ENCODE data around the gene SREBF2. TPM values are rescaled to one million over a fixed set of nuclear protein-coding genes. Genes with fewer than 3 reads are reported as not detected.

The SREBF2 gene
- total RNA-seq, 6 donors from 2014 or later = 124 to 175 (median 145) TPM

DNA sequence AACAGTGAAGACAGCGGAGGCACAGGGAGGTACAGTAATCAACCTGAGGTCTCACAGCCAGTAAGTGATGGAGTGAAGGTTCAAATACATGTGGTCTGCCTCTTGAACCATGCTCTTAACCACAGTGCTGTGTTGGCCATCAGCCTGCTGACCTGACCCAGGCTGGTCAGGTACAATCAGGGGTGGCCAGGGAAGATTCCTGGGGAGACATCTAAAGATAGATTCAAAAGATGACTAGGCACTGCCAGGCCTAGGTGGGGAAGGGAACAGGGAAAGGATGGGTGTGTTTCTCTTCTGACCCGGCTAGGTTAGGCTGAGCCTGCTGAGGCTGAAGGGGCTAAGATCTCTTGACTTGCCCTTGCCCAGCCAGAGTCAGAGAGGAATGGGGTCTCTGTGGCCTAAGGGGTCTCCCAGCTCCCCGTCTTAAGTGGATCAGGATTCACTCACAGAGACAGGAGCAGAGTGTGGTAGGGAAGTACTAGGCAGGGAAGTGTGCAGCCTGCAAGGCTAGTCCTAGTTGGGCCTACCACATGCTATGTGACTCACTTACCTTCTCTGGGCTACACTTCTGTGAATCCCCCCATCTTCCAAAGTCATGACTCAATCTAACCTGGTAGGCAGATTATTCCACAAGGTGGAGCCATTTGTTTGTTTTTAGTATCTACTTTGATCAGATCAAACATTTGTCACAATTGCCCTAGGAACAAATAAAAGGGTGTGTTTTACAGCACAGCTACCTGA lies 10.4 kb upstream of the SREBF2 start:
- no peaks in the 10 kb centered on the region for H3K9me3 ChIP-seq
- H3K4me3 ChIP-seq = no peak overlapping the region
- DNase-seq = no peak
- WGBS, 2 donors = 78 to 94% methylated on average over 3 of the region's 3 CpGs
- ATAC-seq (ENCODE audit: low FRiP score in 2 of 2) = peak in 1 of 2 donors; percentile 56
- TF ChIP-seq POLR2AphosphoS5 (IDR thresholded peaks at IDR 0.05) (no peak), POLR2A (IDR thresholded peaks at IDR 0.05) (no peak), EP300 (IDR thresholded peaks at IDR 0.05) (no peak)
- TF ChIP-seq, protein P1, sequence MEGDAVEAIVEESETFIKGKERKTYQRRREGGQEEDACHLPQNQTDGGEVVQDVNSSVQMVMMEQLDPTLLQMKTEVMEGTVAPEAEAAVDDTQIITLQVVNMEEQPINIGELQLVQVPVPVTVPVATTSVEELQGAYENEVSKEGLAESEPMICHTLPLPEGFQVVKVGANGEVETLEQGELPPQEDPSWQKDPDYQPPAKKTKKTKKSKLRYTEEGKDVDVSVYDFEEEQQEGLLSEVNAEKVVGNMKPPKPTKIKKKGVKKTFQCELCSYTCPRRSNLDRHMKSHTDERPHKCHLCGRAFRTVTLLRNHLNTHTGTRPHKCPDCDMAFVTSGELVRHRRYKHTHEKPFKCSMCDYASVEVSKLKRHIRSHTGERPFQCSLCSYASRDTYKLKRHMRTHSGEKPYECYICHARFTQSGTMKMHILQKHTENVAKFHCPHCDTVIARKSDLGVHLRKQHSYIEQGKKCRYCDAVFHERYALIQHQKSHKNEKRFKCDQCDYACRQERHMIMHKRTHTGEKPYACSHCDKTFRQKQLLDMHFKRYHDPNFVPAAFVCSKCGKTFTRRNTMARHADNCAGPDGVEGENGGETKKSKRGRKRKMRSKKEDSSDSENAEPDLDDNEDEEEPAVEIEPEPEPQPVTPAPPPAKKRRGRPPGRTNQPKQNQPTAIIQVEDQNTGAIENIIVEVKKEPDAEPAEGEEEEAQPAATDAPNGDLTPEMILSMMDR (IDR thresholded peaks at IDR 0.05) = peak; percentile 24 to 69 (median 52)
- peaks cover 12 to 26% (median 16%) of the 10 kb centered on the region in 4 donors for H3K4me1 ChIP-seq
- H3K36me3 ChIP-seq = peaks cover 0 to 7% (median 2%) of the 10 kb centered on the region in 4 donors
- H3K27ac ChIP-seq = no peak overlapping the region
- no peaks in the 10 kb centered on the region for H3K27me3 ChIP-seq

DNA sequence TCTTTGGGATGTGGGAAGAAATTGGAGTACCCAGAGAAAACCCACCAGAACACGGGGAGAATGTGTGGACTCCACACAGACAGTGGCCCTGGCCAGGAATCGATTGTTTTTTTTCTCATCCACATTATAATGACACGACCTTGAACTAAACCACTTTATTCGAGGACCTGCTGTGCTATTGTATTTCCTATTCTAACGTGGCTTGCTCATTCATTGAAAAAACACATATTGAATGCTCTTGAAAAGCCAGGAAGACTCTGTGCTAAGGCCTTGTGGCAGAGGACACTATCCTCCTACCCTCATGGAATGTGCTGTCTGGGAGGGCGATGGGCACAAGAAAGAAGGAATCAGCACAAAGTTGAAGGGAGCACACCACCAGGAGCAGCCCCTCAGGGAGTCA lies 9.1 kb upstream of the SREBF2 start:
- Histone ChIP-seq H3K27ac (no peak overlapping the region), H3K4me3 (no peak overlapping the region), H3K4me1 (peaks cover 12 to 26% (median 16%) of the 10 kb centered on the region in 4 donors), H3K27me3 (no peaks in the 10 kb centered on the region), H3K36me3 (peaks cover 0 to 6% (median 0%) of the 10 kb centered on the region in 4 donors), H3K9me3 (no peaks in the 10 kb centered on the region)
- WGBS, 2 donors = 87 to 89% methylated on average over 6 of the region's 6 CpGs
- TF ChIP-seq, protein P1 (IDR thresholded peaks at IDR 0.05) = no peak
- TF ChIP-seq EP300 (IDR thresholded peaks at IDR 0.05) (no peak), POLR2A (IDR thresholded peaks at IDR 0.05) (no peak), POLR2AphosphoS5 (IDR thresholded peaks at IDR 0.05) (no peak)
- DNase-seq (no peak), ATAC-seq (ENCODE audit: low FRiP score in 2 of 2) (no peak)

DNA sequence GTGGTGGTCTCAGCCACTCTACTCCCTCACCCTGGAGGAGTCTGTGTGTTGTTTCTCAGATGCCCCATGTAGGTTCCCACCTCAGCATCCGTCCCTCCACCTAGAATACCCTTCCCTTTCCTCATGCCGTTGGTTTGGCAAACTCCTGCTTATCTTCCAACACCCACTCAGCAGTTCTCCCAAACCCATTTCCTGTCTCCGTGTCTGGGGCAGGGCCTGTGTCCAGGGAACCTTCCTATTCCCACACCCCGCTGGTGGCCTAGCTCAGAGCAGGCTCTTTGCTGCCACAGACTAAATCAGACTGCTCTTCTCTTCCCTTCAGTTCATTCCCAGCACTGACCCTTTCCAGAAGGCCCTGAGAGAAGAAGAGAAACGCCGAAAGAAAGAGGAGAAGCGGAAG lies 7.5 kb upstream of the SREBF2 start:
- H3K4me1 ChIP-seq = peaks cover 12 to 26% (median 16%) of the 10 kb centered on the region in 4 donors
- H3K27me3 ChIP-seq = no peaks in the 10 kb centered on the region
- H3K4me3 ChIP-seq = no peak overlapping the region
- H3K9me3 ChIP-seq = no peaks in the 10 kb centered on the region
- DNase-seq (no peak), ATAC-seq (ENCODE audit: low FRiP score in 2 of 2) (no peak)
- 55 to 71% methylated on average over 7 of the region's 7 CpGs for WGBS, 2 donors
- TF ChIP-seq POLR2A (IDR thresholded peaks at IDR 0.05) = no peak
- no peak for TF ChIP-seq EP300 (IDR thresholded peaks at IDR 0.05)
- no peak for TF ChIP-seq POLR2AphosphoS5 (IDR thresholded peaks at IDR 0.05)
- TF ChIP-seq, protein P1 (IDR thresholded peaks at IDR 0.05) = no peak
- no peaks in the 10 kb centered on the region for H3K36me3 ChIP-seq
- peak overlapping the region in 3 of 4 donors; percentile 46 to 60 (median 56) for H3K27ac ChIP-seq

DNA sequence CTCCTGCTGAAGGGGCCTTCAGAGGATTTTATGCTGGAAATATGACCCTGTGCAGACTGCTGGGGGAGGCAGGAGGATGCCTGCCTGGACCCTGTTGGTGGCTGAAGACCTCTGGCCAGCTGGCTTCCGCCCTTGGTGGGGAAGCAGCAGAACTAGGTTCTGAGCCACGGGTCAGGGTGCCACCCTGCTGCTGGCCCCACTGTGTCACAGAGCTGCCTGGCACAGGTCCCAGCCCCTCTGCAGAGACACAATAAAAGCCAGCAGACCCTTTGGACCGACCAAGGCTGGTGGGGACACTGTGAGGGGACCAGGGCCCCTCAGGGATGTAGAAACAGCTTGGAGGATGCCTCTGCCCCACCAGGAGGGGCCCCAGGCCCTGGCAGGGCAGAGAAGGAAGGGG lies 6.9 kb upstream of the SREBF2 start:
- 47 to 60% methylated on average over 2 to 3 of the region's 3 CpGs for WGBS, 2 donors
- Histone ChIP-seq H3K4me1 (peaks cover 12 to 26% (median 16%) of the 10 kb centered on the region in 4 donors), H3K4me3 (no peak overlapping the region), H3K9me3 (no peaks in the 10 kb centered on the region), H3K27me3 (no peaks in the 10 kb centered on the region), H3K36me3 (no peaks in the 10 kb centered on the region), H3K27ac (peak overlapping the region in 3 of 4 donors; percentile 46 to 60 (median 56))
- ATAC-seq (ENCODE audit: low FRiP score in 2 of 2) = no peak
- DNase-seq = no peak
- TF ChIP-seq, protein P1 (IDR thresholded peaks at IDR 0.05) = no peak
- TF ChIP-seq POLR2AphosphoS5 (IDR thresholded peaks at IDR 0.05) (no peak), POLR2A (IDR thresholded peaks at IDR 0.05) (no peak), EP300 (IDR thresholded peaks at IDR 0.05) (no peak)

Data from upper lobe of left lung (tissue), 6 donors.